Measurements from ENCODE around the gene ECE1.

The ECE1 gene

DNA sequence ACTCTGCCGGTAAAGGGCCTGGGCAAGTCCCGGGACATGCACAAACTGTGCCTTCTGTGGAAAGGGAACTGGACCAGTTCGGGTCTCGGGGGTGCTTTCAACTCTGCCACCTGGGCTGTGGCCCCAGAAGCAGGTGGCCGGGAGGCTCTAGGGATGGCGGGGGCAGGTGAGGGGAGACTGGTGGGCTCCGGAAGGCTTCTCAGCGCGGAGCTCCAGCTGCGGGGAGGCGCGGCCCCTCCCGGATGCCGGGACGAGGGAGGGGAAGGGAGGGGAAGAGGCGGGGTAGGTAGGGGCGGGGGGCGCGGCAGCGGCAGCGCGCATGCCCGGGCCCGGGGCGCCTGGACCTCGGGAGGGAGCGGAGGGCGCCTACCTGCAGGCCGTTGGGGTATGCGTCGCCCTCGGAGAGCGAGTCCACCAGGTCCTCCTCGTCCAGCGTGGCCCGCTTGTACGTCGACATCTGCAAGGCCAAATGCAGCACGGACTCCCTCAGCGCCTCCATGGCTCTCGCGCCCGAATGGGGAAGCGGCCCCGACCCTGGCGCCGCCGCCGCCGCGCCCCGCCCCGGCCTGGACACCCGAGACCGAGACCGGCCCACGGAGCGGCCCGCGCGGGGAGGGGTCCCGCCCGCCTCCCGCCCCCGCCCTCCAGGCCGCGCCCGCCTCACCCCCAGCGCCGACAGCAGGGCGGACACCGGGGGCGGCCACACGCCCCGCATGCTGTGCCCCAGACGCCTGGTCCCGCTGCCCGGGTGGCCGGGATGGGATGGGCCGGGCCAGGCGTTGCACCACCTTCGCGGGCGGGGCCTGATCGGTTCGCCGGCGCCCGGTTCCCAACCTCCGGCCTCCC is at the start of gene ECE1:
Gene ECE1 (minus strand): TSS at position 764 of the 846 bp plus-strand sequence. CDS start 49 bp downstream, at position 715.
- DNase-seq = peak; percentile 65

DNA sequence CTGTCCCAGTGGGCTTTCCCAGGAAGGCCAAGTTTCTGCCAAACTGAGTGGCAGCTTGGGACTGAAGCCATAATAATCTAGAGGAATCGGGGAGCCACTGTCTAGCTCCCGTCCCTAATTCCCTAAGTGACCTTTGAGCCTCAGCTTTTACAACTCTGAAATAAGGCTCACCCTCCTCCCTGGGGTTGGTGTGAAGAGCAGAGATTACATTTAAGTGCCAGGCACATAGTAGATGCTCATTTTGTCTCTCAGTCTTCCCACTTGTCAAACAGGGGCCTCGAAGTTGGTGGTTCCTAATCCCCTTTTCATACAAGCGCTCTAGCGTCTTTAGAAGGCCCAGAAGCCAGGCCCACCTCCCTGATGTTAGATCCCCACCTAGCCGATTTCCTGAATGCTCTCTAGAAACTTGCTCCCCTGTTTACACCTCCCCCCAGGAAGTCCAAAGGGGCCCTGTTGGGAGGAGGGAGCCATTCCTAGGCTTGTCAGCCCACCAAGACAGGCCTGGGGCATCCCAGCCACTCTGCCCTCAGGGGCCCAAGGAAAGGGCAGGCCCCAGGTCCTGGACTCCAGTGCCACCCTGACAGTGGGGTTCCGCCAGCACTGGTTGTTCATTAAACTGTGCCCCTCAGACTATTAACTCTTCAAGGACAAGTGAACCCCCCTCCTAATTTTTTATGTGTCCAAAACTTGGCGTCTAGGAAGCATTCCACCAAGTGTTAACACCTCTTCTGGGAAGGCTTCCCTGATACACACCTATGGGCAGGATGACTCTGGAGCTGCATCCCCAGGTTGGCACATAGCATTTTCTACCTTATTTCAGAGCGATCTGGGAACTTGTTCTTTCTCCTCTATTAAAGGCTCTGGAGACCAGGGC is 49.3 kb upstream of the ECE1 start:
- DNase-seq = no peak

DNA sequence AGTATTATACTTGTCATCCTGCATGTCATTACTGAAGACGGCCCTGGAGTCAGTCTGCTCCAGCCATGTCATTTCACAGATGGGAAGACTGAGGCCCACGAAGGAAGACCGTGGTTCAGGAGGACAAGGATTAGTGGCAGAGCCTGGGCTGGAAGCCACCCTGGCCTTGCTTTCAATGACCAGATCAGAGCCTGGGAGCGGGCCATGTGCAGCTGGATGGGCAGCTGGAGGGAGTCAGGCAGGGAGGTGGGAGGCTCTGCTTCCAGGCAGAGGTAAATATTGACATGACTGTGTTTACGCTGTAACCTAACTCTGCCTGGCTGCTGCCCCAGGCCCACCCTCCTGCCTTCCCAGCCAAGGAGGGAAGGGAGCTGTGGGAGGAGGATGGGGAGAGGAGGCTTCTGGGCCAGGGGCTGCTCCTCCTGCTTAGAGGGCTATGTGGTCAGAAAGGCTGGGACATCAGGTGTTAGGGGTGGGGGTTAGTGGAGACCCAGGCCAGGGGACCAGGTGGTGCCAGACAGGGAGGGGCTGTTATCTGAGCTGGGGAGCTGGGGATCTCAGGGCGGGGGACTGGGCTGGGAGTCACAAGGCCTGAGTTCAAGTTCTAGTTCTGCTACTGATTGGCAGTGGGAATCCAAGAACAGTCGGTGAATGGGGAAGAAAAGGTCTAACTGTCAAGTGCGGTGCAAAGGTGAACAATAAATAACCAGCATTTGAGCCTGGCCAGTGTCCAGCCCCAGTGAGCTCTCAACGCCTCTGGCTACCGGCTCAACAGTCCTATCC is 48.5 kb upstream of the ECE1 start:
- DNase-seq = no peak

- DNase-seq = no peak
These were observed 47.8 kb upstream of the ECE1 start for GRCh38 chr1:21337928-21338572.

GRCh38 chr1:21337454-21337927 is 47.2 kb upstream of the ECE1 start:
- DNase-seq = no peak

DNA sequence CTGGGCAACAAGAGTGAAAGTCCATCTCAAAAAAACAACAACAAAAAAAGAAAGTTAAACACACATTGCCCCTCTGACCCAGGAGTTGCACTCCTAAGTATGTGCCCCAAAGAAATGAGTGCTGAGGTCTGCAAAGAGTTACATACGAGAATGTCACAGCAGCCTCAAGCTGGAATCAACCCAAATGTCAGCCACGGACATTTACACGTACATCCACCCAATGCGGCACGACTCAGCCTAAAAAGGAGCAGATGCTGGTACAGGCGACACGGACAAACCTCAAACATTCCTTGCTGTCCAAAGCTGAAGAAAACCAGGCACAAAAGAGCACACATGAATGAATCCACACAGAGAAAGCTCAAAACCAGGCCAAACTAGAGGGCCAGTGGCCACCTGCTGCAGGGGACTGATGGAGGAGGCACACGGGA is 46.8 kb upstream of the ECE1 start:
- DNase-seq = no peak

DNA sequence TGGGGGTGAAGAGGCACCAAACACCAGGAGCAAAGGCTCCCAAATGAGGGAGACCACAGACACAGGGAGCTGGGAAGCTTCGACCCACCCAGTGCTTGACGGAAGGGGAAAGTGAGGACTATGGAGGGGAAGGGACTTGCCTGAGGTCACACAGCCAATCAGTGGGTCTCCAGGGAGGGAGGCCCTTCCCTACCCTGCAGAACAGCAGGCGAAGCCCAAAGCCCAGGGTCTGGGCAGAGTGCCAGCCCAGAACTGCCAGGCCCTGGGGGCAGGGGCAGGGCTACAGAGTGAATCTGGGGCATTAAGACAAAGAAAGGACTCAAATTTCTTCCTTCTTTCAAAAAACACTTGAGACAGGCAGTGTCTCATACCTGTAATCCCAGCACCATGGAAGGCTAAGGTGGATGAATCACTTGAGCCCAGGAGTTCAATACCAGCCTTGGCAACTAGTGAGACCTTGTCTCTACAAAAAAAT is 45.5 kb upstream of the ECE1 start:
- no peak for DNase-seq

GRCh38 chr1:21335088-21335691 is 44.9 kb upstream of the ECE1 start:
- DNase-seq = no peak

GRCh38 chr1:21334214-21335087 is 44.2 kb upstream of the ECE1 start:
- no peak for DNase-seq

GRCh38 chr1:21333824-21334213 is 43.6 kb upstream of the ECE1 start:
- DNase-seq = no peak

GRCh38 chr1:21332554-21333311 is 42.5 kb upstream of the ECE1 start:
- no peak for DNase-seq

- DNase-seq = no peak
These were observed 41.7 kb upstream of the ECE1 start for GRCh38 chr1:21331752-21332478.

GRCh38 chr1:21330544-21330943 is 40.3 kb upstream of the ECE1 start:
- DNase-seq = no peak

DNA sequence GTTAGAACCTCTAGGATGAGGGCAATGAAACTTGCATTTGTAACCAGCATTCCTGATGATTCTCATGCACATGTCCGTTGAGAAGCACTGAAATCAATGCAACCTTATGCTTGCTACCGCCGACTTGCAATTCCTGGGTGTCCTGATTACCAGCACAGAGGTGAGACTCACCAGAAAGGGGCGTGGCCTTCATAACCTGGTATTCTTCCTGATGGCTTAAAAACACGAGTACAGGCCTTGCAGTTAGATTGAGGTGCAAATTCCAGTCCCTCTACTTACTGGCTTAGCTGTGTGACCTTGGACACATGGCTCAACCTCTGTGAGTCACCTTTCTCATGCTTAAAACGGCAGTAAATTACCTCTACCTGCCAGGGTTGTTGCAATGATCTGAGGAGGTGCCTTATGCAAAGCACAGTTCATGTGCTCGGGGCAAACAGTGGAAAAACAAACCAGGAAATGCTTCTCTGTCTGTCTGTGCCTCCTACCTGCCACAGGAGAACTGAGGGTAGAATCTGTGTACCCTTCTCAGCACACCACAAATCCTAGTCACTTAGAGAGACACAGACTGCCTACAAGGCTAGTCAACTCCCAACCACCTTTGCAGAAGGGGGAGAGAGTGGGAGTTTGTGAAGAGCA is 39.1 kb upstream of the ECE1 start:
- DNase-seq = no peak

DNA sequence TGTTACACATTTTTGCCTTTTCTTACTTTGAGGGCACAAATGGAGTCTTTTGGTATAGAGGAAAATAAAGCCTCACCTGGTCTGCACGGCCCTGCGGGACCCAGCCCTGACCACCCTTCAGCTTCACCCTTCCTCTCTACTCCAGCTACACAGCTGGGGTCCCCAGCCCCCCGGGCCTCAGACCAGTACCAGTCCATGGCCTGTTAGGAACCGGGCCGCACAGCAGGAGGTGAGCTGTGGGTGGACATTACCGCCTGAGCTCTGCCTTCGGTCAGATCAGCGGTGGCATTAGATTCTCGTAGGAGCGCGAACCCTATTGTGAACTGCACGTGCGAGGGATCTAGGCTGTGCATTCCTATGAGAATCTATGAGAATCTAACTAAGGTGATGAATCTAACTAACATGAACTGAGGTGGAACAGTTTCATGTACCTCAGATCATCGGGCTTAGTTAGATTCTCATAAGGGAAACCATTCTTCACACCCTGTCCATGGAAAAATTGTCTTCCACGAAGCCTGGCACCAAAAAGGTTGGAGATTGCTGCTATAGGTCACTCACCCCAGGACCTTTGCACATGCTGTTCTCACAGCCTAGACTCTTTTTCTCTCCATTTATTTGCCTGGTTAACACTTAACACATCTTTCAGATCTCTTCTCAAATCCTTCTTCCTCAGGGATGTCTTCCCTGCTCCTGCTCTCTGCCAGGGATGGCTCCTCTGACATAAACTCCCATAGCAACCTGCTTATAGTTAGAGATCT is 37.5 kb upstream of the ECE1 start:
- DNase-seq = no peak

GRCh38 chr1:21326861-21327344 is 36.6 kb upstream of the ECE1 start:
- DNase-seq = no peak

DNA sequence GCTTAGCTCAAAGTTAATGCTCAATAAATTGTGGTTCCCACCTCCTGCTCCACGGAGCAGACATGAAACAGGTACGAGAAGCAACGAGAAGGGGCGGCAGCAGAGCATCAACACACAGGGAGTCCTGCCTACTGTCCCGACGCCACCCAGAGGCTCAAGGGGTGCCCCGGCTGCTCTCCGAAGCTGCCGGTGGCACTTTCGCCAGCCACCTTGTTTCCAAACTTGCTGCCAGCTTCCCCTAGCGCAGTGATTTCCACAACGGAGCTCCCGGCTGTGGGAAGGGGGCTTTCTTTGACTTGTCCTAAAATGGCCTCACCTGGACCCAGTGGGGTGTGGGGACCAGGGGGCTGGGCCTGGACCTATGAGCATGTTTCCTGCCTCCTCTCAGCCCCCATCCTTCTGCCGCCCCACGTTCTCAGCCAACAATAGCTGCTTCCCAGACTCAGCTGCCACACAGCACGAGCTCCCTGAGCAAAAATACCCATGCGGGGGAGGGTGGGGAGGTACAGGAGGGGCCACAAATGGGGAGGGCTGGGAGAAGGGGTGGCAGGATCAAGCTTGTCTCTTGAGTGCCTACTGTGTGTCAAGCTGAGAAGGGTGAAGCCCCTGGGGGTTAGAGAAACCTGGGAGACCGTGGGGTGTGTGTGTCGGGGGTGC is 35.6 kb upstream of the ECE1 start:
- DNase-seq = no peak

Measured in 8988T (cell line).